ENCODE data around the gene ERN2. TPM values are rescaled to one million over a fixed set of nuclear protein-coding genes. Genes with fewer than 3 reads are reported as not detected.
"Not testable (repeated sequence)": the region's sequence is repeated elsewhere in the genome, so short reads cannot be mapped to it uniquely, and the experiment has no call there.

Gene ERN2
- total RNA-seq, 1 donor from 2014 or later: not detected

DNA sequence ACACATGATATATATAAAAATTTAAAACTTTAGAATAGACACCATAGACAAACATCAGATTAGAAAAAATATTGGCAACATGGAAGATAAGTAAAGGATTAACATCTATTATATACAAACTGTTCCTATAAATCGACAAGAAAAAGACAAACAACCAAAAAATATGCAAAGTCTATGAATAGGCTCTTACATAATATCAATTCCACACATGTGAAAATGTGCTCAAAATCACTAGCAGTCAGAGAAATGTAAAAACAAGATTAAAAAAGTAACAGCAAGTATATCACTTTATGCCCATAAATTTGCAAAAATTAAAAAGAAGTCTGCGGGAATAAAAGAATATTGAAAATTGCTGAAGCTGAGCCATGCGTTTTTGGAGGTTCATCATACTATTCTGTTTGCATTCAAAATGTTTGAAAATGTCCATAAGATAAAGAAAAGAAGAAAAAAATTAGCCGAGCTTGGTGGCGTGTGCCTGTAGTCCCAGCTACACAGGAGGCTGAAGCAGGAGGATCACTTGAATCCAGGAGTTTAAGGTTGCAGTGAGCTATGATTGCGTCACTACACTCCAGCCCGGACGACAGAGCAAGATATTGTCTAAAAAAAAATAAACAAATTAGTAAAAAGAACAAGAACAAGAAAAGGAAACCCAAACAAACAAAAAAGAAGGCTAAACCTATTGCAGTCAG, 11.2 kb upstream of the ERN2 start:
- intact Hi-C loops (cut with micrococcal nuclease): no loop called here
- no peak for ATAC-seq

DNA sequence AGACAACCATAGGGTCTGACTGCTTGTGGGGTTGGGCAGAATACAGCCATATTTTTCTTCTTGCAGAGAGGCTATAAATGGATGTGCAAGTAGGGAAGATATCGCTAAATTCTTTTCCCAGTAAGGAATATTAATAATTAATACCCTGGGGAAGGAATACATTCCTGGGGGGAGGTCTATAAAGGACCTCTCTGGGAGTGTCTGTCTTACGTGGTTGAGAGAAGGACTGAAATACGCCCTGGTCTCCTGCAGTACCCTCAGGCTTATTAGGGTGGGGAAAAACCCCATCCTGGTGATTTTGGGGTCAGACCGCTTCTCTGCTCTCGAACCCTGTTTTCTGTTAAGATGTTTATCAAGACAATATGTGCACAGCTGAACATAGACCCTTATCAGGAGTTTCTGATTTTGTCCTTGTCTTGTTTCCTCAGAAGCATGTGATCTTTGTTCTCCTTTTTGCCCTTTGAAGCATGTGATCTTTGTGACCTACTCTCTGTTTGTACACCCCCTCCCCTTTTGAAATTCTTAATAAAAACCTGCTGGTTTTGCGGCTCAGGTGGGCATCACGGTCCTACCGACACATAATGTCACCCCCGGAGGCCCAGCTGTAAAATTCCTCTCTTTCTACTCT, 9.7 kb upstream of the ERN2 start:
- intact Hi-C loops (cut with micrococcal nuclease); ATAC-seq; DNase-seq: not testable (repeated sequence)

More for the DNA sequence above, 11.2 kb upstream of the ERN2 start:
- no peak for DNase-seq

DNA sequence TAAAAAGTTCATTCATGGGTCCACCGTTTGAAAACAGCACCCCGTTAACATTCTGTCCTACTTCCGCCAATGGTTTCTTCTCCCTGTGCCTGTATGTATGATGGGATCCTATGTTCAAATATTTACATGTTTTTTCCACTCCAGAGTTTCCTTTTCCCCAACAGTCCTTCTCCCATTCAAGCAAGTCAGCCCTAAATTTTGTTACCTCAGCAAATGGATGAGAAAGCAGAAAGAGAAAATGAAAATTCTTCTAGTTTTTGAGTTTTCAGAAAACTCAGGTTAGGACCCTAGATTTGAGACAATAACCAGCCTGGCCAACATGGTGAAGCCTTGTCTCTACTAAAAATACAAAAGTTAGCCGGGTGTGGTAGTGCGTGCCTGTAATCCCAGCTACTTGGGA, 3.5 kb upstream of the ERN2 start:
- DNase-seq (no peak), ATAC-seq (no peak)
- intact Hi-C loops (cut with micrococcal nuclease): no loop called here

DNA sequence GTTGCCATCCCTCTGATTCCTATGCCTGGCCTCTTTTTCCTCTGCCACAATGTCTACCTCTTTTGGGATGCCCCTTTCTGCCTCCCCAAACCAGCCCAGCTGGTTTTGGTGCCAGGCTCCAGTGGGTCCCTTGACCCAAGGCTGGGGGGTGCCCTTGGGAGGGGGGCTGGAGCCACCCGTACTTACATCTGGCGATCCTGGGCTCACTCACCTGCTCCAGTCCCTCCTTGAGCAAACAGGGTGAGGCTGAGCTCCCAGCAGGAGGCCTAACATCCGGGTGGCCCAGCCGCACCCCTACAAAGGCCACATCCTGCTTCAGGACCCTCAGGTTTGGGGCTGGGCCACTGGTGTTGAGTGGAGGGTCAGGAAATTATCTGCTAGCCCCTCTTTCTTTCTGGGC, 1.2 kb downstream of the ERN2 start:
- ATAC-seq (no peak), DNase-seq (no peak)
- intact Hi-C loops (cut with micrococcal nuclease): no loop called here

DNA sequence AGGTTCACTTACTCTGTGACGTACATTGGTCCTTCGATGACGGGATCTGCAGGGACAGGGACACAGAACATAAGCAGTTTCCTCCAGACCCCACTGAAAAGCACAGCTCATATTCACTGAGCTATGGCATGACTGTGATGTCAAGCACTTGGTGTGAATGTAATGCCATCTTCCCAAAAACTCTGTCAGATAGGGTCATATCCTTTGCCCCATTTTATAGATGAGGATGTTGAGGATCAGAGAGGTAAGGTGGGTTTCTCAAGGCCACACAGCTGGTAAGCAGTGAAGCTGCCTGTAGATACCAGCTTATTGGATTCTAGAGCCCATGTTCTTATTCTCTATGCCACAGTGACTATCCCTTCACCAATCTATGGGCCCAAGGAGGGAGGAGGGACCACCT, 2.5 kb downstream of the ERN2 start:
- no peak for ATAC-seq

DNA sequence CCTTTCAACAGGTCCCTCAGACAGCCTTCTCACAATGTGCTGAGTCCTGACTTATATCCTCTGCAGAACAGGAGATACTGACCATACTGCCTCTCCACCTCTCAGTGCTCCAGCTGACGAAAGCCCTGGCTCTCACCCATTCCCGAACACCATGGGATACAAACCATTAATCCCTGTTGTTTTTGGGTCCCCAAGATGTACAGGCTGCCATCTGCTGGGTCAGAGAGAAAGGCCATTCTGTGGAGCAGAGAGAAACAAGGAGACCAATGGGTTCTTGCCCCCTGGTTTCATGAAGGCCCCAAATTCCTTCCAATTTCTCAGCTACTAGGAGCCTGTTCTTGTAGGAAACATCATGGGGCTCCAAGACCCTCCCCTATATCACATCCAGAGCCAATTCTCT, 3.0 kb downstream of the ERN2 start:
- DNase-seq (no peak), ATAC-seq (no peak)
- intact Hi-C loops (cut with micrococcal nuclease): no loop called here

More for the DNA sequence above, 2.5 kb downstream of the ERN2 start:
- DNase-seq: no peak
- intact Hi-C loops (cut with micrococcal nuclease): no loop called here

DNA sequence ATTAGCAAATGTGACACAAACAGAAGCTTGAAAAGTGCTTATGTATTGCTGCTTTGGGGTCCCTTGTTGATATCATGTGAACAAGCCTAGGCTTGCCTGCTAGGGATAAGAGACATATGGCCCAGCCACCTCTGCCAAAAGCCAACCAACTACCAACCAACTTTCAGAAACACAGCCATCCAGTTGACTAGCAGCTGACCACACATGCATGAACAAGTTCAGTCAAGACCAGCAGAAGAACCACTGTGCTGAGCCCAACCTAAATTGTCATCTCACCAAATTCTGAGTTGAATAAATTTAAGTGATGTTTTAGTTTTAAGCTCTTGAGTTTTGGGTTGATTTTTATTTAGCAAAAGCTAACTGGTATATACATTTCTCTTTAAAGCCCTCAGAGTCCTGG, 3.5 kb downstream of the ERN2 start:
- intact Hi-C loops (cut with micrococcal nuclease): no loop called here
- no peak for ATAC-seq
- DNase-seq: no peak

DNA sequence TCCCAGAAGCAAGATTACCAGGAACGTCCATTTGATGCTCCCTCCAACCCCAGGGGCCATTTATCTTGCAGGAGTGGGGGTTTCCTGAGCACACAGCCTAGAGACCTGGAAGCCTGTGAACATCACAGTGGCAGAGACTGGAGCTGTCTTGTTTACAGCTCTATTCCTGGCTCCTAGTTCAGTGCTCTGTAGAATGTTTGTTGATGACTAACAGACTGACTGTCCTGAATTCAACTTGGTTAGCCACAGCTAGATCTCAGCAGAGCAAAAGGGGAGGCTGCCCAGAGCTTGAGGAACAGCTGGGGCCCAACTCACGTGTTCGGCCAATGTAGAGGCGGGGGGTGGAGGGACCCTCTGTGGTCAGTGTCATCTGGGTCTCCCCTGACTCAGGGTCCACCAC, 6.6 kb downstream of the ERN2 start:
- DNase-seq (no peak), ATAC-seq (no peak)
- intact Hi-C loops (cut with micrococcal nuclease): no loop called here

DNA sequence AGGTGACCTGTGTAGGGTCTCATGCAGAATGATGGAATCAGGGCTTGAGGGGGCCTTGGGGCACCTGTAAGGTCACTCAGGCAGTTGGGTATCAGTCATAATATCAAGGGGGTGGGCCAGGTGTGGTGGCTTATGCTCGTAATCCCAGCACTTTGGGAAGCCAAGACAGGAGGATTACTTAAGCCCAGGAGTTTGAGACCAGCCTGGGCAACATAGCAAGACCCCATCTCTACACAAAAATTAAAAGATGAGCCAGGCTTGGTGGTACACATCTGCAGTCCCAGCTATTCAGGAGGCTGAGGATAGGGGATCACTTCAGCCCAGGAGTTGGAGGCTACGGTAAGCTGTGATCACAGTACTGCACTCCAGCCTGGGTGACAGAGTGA, 7.5 kb downstream of the ERN2 start:
- no peak for ATAC-seq
- intact Hi-C loops (cut with micrococcal nuclease): no loop called here
- DNase-seq: no peak

DNA sequence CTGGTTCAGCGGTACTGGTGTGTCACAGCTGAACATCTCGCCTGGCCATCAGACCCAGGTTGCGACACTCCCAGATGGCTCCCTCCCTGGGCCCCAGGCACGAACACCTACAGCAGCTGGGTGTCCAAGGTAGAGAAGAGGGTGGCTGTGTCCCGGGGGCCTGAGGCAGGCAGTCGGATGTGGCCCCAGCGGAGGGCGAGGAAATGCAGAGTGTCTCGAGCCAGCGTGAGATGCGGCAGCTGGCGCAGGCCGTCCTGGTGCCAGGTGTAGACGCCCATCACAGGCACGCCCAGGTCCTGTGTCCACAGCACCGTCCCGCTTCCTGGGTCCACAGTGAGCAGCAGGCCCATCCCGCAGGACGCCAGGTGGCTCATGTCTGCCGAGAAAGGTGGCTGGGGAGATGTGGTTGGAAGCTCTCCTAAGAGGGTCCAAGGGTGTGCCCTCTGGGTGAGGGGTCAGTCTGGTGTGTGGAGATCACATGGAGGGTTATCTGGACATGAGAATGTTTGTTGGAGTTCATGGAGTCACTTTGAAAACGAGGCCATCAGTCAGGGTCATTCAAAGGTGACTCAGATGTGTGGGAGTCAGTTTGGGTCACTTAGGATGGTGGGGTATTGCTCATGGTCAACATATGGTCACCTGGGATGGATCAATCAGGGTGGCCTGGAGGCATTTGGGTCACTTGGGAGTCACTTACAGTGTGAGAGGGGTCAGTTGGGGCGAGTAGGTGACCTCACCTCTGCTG, 8.1 kb downstream of the ERN2 start:
- intact Hi-C loops (cut with micrococcal nuclease): no loop called here
- ATAC-seq: no peak
- no peak for DNase-seq

DNA sequence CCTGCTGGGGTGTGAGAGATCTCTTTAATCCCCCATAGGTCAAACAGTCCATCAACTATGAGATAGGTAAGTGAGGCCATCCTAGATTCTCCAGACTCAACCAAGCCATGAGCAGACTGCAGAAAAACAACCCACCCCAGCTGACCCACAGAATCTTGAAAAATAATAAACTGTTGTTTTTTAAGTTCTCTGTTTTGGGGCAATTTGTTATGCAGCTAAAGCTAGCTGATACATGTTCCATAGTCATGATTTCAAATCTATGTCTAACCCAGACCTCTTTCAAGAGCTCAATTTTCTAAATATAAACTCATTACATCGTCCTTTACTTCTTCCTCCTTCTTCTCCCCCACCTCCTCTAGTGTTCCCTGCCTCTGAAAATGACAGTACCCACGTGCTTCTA, 10.1 kb downstream of the ERN2 start:
- no peak for ATAC-seq
- intact Hi-C loops (cut with micrococcal nuclease): no loop called here

DNA sequence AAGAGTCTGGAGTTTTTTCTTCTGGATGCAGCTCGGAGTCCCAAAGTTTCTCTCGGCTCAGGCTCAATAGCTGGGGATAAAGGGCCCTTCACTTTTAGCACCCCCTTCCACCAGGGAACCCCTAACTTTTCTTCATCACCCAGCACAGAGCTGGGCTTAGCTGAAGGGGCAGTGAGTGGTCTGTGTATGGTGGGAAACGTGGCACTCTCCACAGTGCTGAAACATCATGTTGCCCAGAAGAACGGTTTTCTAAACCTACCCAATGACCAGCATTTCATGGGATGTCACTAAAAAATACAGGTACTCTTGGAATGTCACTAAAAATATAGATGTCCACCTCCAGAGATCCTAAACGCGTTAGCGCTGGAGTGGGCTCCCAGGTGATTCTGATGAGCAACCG, 12.0 kb downstream of the ERN2 start:
- intact Hi-C loops (cut with micrococcal nuclease): no loop called here
- no peak for DNase-seq
- no peak for ATAC-seq

More for the DNA sequence above, 10.1 kb downstream of the ERN2 start:
- DNase-seq: no peak

DNA sequence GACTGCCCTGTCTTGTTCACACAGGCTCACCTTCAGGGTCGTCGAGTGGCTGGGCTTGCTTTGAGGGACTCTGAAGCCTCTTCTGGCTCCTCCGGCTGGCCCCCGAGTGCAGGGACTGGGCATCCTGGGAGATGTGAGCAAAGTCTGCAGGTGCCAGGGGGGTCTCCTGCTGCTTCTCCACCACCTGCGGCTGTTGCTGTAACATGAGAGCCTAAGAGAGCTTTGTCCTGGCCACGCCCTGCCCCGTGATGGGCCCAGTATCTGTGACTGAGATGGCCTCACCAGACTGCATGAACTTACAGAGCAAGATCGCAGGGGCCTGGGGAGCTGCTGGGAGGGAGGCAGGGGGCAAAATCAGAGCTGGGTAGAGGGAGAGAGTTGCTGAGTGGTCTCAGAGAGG, 12.5 kb downstream of the ERN2 start:
- no peak for DNase-seq
- intact Hi-C loops (cut with micrococcal nuclease): no loop called here
- no peak for ATAC-seq

DNA sequence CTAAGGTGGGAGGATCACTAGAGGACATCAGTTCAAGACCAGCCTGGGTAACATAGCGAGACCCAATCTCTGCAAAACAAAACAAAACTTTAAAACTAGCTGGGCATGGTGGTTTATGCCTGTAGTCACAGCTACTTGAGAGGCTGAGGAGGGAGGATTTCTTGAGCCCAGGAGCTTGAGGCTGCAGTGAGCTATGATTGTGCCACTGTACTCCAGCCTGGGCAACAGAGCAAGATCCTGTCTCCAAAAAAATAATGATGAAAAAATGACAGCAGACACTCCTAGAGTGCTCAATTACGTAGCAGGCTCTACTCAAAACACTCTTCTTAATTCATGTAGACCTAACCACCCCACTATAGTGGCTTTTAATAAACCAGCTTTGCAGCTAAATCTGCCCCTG, 12.9 kb downstream of the ERN2 start:
- no peak for DNase-seq
- no peak for ATAC-seq
- intact Hi-C loops (cut with micrococcal nuclease): no loop called here

DNA sequence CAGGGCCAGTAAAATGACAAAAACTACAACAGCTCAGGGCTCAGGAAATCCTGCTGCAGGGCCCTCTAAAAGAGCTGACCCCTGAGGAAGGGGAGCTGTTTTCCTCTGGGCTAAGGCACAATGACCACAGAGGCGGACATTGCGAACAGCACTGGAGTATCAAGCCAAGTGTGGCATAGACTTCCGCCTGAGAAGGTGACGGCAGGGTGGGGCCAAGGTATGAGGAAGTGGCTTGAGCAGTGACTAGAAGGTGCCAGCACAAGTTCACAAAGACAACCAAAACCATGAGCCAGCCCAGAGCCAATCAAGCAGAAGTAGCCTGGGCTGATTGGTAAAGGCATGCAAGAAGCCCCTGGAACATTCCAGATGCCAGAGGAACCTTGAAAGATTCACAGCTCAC, 13.9 kb downstream of the ERN2 start:
- no peak for DNase-seq
- no peak for ATAC-seq
- intact Hi-C loops (cut with micrococcal nuclease): no loop called here

DNA sequence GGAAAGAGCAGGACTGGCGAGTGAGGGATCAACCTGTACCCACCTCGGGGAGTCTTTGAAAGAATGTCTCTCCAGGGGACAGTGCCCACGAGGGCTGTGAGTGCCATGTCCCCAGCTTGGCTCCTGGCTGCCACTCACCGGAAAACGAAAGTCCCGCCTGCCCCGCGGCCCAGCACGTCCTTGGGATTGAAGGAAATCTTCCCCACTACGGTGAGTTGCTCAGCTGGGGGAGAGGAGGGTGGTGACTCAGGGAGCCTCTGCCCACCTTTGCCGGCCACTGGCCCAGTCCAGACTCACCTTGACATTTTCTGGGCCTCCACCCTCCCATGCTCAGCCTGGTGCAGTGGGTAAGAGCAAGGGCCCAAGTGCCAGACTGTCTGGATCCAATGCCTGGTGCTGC, 17.3 kb downstream of the ERN2 start:
- intact Hi-C loops (cut with micrococcal nuclease): no loop called here
- DNase-seq: no peak
- ATAC-seq: no peak

DNA sequence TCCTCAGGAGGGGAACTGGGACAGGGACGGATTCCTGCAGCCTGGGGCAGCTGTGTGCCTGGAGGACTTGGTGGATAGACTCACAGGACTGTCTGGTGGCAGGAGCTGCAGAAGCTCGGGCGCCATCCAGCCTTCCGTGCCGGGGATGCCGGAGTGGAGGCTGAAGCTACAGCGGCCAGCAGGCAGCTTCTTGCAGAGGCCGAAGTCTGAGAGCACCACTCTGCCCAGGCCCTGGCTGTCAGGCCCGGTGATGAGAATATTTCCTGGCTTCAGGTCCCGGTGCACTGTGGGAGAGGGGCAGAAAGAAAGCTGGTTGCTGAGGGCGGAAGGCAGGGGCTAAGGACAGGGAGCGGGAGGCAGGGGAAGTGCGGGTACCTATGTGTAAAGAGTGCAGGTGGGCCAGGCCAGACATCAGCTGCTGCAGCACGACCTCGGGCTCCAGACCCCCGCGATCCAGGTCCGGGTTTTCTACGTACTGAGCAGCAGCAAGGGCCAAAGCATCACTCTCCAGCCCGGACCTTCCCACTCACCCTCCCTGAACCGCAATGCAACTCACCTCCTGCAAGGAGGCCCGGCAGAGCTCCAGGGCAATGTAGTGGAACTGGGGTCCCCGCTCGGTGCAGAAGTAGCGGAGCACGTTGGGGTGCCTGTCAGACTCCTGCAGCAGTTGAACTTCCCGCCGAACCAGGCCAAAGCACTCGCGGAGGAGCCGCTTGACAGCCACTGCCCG, 18.2 kb downstream of the ERN2 start:
- intact Hi-C loops (cut with micrococcal nuclease): no loop called here
- DNase-seq: no peak
- ATAC-seq: peak; percentile 52

DNA sequence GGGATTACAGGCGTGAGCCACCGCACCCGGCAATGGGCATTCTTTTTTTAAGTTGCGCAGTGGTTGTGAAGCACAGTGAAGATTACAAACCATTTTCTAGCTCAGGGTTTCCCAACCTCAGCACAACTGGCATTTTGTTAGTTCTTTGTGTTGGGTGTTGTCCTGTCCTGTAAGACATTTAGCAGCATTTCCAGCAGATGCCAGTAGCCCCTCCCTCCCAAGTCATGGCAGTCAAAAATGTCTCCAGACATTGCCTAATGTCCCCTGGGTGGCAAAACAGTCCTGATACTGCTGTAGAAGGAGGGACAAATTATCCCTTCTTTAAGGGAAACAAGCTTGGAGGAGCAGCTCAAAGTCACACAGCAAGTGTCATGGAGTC, 18.8 kb downstream of the ERN2 start:
- no peak for DNase-seq
- intact Hi-C loops (cut with micrococcal nuclease): no loop called here
- no peak for ATAC-seq

DNA sequence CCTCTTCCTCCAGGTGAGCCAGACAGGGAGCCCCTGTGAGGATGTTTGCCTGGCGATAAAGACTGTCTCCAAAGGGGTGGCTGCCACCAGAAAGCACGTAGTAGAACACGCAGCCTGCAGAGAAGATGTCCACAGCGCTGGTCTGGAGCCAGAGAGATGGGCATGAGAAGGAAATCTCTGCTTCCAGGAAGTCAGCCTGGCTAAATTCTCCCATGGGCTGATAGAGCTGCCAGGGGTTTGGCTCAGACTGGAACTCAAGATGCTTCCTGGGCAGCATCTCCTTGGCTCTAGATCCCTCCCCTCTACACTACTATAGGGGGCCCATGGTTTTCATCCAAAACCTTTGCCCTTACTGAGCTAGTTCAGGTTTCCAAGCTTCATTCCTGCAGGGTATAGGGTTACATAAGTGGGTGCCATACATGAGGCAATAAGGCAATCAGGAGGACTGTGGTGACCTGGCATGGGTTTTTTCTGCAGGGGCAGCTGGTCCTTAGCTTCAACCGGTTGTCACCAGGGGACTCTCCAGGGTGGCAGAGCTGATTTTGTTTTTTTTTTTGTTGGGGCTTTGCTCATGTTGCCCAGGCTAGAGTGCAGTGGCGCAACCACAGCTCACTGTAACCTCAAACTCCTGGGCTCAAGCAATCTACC, 20.7 kb downstream of the ERN2 start:
- intact Hi-C loops (cut with micrococcal nuclease): no loop called here
- ATAC-seq (no peak), DNase-seq (no peak)
